Coronary artery (tissue), 2 donors: ENCODE measurements around the gene CYB5B.
A peak's percentile ranks its signal among the peaks of the same experiment; 100 is the strongest.

Experiments used
- DNase-seq: peaks from one replicate; pipeline ENCODE4 v3.0.0-alpha.2; 2017; ENCODE audit warnings: low spot score
- H3K27ac ChIP-seq, 2 donors: fragments of 200-600 bp; sonication (generic); one replicate each; pipeline ENCODE4 v1.5.1; 2016 to 2019
- H3K4me3 ChIP-seq: fragments of 200-600 bp; sonication (generic); 2 replicates; pipeline ENCODE4 v1.5.1; 2016; ENCODE audit warnings: mild to moderate bottlenecking, moderate library complexity
- TF ChIP-seq, protein P1 (sequence below): fragments of 200-600 bp; sonication (generic); IDR thresholded peaks from one replicate; pipeline ENCODE4 v1.5.1; 2019; ENCODE audit warnings: antibody characterized with exemption

Gene CYB5B

DNA sequence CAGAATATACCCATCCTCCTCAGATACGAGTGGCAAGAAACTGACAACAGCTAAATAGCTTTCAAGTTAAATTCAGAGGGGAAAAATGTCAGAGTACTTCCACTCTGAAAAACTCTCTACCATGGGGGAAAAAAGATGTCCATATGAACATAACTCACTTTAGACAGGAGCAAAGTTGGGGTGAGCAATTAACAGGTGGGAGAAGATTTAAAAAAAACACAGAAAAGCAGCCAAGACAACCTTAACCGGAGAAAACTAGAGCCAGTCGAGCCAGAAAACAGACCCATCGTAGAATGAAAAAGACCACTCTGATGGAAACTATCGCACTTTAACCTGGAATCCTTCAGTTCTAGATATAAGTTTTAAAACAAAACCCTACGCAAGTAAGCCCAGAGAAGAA is 39.4 kb upstream of the CYB5B start:
- Histone ChIP-seq H3K27ac (peak overlapping the region; percentile 84 to 99), H3K4me3 (peak overlapping the region; percentile 96)
- TF ChIP-seq, protein P1, sequence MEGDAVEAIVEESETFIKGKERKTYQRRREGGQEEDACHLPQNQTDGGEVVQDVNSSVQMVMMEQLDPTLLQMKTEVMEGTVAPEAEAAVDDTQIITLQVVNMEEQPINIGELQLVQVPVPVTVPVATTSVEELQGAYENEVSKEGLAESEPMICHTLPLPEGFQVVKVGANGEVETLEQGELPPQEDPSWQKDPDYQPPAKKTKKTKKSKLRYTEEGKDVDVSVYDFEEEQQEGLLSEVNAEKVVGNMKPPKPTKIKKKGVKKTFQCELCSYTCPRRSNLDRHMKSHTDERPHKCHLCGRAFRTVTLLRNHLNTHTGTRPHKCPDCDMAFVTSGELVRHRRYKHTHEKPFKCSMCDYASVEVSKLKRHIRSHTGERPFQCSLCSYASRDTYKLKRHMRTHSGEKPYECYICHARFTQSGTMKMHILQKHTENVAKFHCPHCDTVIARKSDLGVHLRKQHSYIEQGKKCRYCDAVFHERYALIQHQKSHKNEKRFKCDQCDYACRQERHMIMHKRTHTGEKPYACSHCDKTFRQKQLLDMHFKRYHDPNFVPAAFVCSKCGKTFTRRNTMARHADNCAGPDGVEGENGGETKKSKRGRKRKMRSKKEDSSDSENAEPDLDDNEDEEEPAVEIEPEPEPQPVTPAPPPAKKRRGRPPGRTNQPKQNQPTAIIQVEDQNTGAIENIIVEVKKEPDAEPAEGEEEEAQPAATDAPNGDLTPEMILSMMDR = no peak
- no peak for DNase-seq

DNA sequence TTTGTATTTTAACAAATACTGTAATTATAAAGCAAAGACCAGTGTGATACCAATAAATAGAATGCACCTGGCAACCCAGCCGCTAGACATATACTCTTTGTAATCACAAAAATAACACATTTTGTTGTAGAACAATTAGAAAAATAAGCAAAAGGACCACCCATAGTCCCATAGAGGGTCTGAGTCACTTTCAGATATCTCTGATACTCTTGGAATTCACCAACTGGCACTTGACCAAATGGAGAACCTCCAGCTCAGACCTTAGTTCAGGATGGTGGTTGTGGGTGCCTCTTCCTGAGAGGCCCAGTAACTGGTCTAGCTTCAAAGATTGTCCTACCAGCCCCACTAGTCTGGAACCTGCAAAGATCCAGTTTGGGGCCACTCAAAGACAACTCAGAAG is 37.8 kb upstream of the CYB5B start:
- H3K4me3 ChIP-seq = no peak overlapping the region
- DNase-seq = no peak
- peak overlapping the region in 1 of 2 donors; percentile 84 for H3K27ac ChIP-seq

DNA sequence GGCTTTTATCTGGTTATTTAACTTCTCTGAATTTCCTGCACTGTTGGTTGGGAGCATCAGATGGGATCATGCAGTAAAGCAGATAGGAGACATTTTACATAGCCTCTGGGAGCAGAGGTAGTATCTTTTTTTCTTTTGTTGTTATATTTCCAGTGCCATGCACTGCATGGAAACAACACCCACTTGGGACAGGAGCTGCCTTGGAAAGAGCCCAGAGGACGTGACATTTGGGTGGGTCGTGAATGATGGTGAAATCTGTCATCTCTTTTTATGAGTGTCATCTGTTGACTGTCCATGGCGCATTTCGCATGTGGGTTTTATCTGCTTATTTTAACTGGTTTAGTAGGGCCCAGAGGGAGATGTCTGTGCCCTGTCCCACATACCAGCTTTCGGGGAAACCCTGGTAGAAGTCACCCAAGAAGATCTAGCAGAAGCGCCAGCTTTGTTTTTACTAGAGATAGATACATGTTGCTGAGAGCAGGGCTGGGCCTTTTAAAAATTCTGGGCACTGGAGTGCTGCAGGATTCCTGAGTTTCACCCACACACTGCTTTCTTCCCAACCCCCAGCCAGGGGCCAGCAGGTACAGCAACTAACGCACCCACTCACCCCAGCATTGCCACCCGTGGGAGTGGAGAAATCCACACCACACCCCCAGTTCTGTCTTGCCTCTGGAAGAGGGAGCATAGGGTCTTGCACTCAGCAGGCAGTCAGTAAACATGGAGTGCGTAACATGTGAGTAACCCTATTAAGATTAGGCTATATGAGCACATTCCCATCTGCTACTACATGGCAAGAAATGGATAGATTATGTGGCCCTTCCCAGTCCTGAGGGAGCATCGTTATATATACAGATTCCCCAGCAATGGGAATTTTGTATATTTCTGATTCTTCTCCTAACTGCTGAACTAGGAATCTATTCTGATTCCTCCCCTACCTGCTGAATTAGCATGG is 30.2 kb upstream of the CYB5B start:
- TF ChIP-seq, protein P1 = no peak
- no peak overlapping the region for H3K27ac ChIP-seq
- no peak for DNase-seq

More for the DNA sequence above, 37.8 kb upstream of the CYB5B start:
- TF ChIP-seq, protein P1 = no peak

DNA sequence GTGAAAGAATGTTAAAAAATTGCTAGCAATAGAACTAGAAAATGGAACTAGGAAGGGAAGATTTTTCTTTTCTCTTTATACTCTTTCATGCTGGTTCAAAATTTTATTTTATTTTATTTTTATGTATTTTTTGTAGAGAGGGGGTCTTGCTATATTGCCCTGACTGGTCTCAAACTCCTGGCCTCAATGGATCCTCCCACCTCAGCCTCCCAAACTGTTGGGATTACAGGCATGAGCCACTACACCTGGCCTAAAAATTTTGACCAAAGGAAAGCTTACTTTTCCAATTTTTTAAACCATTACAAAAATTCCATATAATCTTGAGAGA is 28.6 kb upstream of the CYB5B start:
- TF ChIP-seq, protein P1 = no peak
- peak overlapping the region in 1 of 2 donors; percentile 56 for H3K27ac ChIP-seq
- no peak for DNase-seq
- H3K4me3 ChIP-seq = no peak overlapping the region

More for the DNA sequence above, 30.2 kb upstream of the CYB5B start:
- no peak overlapping the region for H3K4me3 ChIP-seq

DNA sequence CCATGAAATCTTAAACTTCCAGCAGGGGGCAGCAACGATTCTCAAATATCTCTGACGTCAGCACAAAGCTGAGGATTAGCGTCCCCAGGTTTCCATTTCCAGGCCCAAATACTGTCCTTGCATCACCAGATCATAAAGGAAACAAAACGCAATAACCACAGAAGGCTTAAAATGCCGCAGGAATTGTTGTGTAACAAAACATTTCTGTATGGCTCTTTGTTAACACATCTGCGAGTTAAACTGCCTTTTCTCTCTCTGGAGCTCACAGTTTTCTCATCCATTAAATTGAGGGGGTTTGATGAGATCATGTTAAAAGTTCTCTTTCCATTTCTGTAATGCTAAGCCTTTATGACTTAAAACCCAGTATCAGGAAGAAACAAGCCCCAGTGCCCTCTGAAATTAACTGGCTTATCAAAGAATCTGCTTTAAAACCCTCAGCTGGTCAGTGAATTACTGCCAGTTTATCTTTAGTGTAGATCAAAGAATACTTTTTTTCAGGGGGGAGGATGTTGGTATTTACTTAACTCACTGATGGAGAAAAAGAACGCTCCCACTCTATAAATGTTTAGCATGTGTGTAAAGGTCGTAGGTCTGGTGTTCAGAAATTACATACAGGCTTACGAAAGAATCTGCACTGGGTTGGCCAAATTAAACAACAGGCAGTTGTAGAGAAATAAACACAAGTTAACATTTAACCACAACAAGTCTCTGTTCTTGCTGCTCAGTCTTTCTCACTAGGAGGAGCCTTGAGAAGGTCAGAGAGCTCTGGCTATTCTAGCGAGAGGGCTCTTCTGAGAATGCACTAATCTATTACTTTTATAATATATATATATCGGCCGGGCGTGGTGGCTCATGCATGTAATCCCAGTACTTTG is 28.0 kb upstream of the CYB5B start:
- TF ChIP-seq, protein P1 = peak; percentile 46
- Histone ChIP-seq H3K4me3 (peak overlapping the region; percentile 24), H3K27ac (peak overlapping the region; percentile 56 to 69)
- DNase-seq = no peak

DNA sequence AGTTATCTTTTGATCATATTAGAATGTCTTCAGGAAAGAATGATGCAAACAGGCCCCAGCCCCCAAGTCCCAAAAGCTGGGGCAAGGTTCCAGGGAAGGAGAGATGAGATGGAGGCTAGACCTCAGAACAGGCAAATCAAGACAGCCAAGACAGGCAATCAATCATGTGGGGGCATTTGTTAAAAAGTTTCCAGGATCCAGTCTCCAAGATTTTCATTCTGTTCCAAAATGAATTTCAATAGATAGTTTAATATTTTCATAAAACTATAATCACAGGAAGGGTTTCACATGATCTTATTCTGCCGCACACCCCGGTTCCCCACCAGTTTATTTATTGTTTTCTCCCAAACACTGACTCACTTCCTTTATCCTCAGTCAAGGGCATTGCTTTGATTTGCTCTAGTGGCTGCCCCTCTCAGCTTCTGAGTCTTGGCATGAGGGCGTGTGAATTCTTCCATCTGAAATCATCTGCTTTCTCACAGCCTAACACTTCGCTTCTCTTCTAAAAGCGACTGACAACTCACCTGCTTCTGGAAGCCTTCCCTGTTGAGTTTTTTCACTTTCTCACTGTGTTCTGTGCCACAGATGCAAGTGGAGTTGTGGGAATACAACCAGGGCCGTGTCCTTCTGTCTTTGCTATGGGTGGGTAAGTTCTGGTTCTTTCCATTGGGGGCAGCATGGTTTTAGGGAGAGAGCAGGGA is 26.4 kb upstream of the CYB5B start:
- DNase-seq = no peak
- Histone ChIP-seq H3K27ac (peak overlapping the region in 1 of 2 donors; percentile 6), H3K4me3 (no peak overlapping the region)
- TF ChIP-seq, protein P1 = peak; percentile 59
